Activated CD4-positive, alpha-beta memory T cell treated with anti-CD3 and anti-CD28 coated beads for 36 hours (primary cell): ENCODE measurements around the gene GRM6. TPM values are rescaled to one million over a fixed set of nuclear protein-coding genes. Genes with fewer than 3 reads are reported as not detected.

ENCODE experiments used
- CTCF ChIA-PET: fragments of 350-600 bp; sonication (Branson Sonifier 250); formaldehyde crosslinking; loops from one replicate; lab custom pipeline; 2021; ENCODE audit warnings: antibody characterized with exemption, inconsistent platforms; lab: Charles Lee
- POLR2A ChIA-PET: fragments of 350-600 bp; sonication (Branson Sonifier 250); formaldehyde crosslinking; loops from one replicate; lab custom pipeline; 2021; ENCODE audit warnings: antibody characterized with exemption; lab: Charles Lee
- DNase-seq: peaks from one replicate; pipeline ENCODE4 v3.0.0-alpha.2; 2020
- H3K27ac Mint-ChIP-seq: one replicate; pipeline ENCODE4 v1.8.0; 2021; ENCODE audit warnings: mixed read lengths
- H3K27me3 Mint-ChIP-seq: one replicate; pipeline ENCODE4 v1.8.0; 2021; ENCODE audit warnings: mixed read lengths
- H3K36me3 Mint-ChIP-seq: one replicate; pipeline ENCODE4 v1.8.0; 2021; ENCODE audit warnings: mixed read lengths
- H3K4me1 Mint-ChIP-seq: one replicate; pipeline ENCODE4 v1.8.0; 2021; ENCODE audit warnings: low read depth, mixed read lengths
- H3K4me3 Mint-ChIP-seq: one replicate; pipeline ENCODE4 v1.8.0; 2021; ENCODE audit warnings: mild to moderate bottlenecking, mixed read lengths
- H3K9me3 Mint-ChIP-seq: one replicate; pipeline ENCODE4 v1.8.0; 2021; ENCODE audit warnings: mixed read lengths
- intact Hi-C: fragments of 100-400 bp; cut with micrococcal nuclease; formaldehyde crosslinking; loops from one replicate; pipeline ENCODE4 v1.15.1; 2023
- total RNA-seq, 2 experiments: library from RNA; stranded (reverse); gene quantifications; one replicate each; pipeline ENCODE4 v1.2.3, GENCODE V29; 2021

GRM6 gene
- total RNA-seq: not detected

DNA sequence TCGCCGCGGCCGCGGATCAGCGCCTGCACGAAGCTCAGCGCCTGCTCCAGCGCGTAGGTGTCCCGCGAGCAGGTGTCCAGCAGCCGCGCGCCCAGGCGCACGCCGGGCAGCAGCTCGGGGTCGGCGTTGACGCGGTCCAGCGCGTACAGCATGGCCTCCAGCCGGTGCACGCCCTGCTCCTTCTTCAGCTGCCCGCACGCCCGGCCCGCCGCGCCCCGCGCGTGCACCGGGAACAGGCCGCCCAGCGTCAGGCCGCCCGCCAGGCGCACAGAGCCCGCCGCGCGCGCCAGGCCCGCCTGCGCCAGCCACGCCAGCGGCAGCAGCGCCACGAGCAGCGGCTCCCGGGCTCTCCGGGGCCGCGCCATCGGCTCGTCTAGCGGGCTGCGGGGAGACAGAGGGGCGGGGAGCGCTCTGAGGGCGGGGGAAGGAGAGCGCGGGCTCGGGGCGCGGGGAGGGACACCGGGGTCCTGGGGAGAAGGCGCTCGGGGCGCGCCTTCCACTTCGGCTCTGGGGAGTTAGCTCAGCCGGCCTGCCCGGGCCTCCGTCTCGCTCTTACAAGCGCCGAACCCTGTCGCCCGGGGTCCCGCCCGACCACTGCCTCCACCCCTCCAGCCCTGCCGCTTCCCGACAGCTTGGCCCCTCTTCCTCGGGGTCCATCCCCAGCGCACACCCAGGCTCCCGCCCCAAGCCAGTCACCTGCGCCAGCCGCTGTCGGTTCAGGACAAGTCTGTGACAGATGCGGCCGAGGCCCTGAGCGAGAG is at the start of gene GRM6:
TSS of gene GRM6 (minus strand) at position 741 of the 761 bp plus-strand sequence. CDS start at position 365, 376 bp downstream.
- intact Hi-C loops: no loop called here
- peaks cover 3% of the 10 kb centered on the region for H3K4me1 Mint-ChIP-seq
- CTCF ChIA-PET: no interaction called here
- H3K27me3 Mint-ChIP-seq: peaks cover 34% of the 10 kb centered on the region
- POLR2A ChIA-PET: no interaction called here
- H3K4me3 Mint-ChIP-seq: no peak within 1 kb of the TSS
- DNase-seq: no peak
- H3K27ac Mint-ChIP-seq: no peak within 1 kb of the TSS
- H3K9me3 Mint-ChIP-seq: peaks cover 5% of the 10 kb centered on the region
- no peaks in the 10 kb centered on the region for H3K36me3 Mint-ChIP-seq

DNA sequence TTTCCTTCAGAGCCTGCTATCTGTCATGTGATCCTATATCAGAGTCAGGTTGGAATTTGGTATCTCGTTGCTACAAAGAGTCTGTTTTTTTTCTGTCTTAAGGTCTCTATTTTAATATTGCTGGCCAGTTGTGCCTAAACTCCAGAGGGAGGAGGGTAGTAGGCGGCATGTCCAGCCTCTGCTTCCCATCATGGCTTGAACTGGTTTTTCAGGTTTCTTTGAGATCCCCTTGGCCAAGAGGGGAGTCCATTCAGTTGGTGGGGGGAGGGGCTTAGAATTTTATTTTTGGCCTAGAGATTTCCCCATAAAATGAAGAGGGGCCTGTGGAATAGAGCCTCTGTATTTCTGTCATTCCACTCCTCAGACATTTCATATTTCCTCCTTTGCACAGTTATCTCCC is 49.6 kb upstream of the GRM6 start:
- no peak for DNase-seq
- H3K4me1 Mint-ChIP-seq: no peaks in the 10 kb centered on the region
- H3K9me3 Mint-ChIP-seq: peaks cover 45% of the 10 kb centered on the region
- ChIA-PET CTCF (no interaction called here), POLR2A (no interaction called here)
- no peak overlapping the region for H3K27ac Mint-ChIP-seq
- peaks cover 11% of the 10 kb centered on the region for H3K36me3 Mint-ChIP-seq
- H3K4me3 Mint-ChIP-seq: no peak overlapping the region
- intact Hi-C loops: no loop called here
- peaks cover 2% of the 10 kb centered on the region for H3K27me3 Mint-ChIP-seq

DNA sequence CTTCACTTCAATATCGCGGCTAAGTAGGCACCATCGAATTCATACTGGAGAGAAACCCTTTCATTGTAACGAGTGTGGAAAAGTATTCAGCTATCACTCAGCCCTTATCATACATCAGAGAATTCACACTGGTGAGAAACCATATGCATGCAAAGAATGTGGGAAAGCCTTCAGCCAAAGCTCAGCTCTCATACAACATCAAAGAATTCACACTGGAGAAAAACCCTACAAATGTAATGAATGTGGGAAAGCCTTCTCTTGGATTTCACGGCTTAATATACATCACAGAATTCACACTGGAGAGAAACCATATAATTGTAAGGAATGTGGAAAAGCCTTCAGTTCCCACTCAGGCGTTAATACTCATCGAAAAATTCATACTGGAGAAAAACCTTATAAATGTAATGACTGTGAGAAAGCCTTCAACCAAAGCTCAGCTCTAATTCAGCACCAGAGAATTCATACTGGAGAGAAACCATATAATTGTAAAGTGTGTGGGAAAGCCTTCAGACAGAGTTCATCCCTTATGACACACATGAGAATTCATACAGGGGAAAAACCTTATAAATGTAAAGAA is 38.0 kb upstream of the GRM6 start:
- no peaks in the 10 kb centered on the region for H3K4me1 Mint-ChIP-seq
- ChIA-PET POLR2A (no interaction called here), CTCF (no interaction called here)
- H3K27ac Mint-ChIP-seq: no peak overlapping the region
- H3K9me3 Mint-ChIP-seq: peaks cover 95% of the 10 kb centered on the region
- H3K36me3 Mint-ChIP-seq: peaks cover 84% of the 10 kb centered on the region
- intact Hi-C loops: no loop called here
- DNase-seq: no peak
- H3K4me3 Mint-ChIP-seq: no peak overlapping the region
- H3K27me3 Mint-ChIP-seq: no peaks in the 10 kb centered on the region

DNA sequence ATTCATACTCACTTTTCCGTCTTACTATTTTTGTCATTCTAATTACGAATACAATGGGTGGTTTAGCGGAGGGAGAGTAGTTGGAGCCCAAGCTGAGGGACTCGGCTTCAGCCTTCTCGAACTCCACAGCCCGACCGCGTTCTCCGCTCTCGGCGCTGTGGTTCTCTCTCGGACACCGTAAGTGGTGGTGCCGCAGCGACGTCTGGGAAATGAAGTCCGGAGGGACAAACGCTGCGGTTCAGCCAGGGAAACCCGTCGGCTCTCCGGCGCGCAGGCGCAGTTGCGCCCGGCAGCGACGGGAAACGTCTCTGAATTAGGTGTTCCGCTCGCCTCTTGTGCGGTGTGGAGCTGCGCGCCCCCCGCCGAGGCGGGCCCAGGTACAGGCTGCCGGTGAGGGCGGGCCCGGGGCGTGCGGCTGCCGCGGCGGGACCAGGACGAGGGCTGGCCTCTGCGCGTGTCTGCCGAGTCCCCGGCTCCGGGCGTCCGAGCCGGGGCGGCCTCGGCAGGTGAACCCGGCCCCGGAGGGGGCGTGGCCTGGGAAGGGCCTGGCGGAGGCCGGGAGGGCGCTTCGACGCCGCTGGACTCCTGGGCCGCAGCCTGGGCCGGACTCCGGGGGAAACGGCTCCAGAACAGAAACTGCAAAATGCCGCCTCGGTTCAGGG is 28.5 kb upstream of the GRM6 start, which contains the start of gene ZNF879:
TSS of gene ZNF879 (plus strand) at position 277 of the 662 bp plus-strand sequence. CDS start 1,201 bp downstream, outside the sequence.
- H3K36me3 Mint-ChIP-seq: peaks cover 36% of the 10 kb centered on the region
- peak within 1 kb of the TSS; percentile 83 for H3K27ac Mint-ChIP-seq
- H3K4me3 Mint-ChIP-seq: peak within 1 kb of the TSS; percentile 96
- ChIA-PET CTCF (no interaction called here), POLR2A (interaction anchor here (1.7 kb wide), 1 partner anchor 164 kb away, joined by 4 read pairs; the partner anchor contains the start of gene ZNF354B)
- intact Hi-C loops: loop anchor here (1.0 kb wide), 4 partner anchors 37 to 293 kb away; partner anchors contain the start of genes ZNF354A, ZNF354B and ZNF354C
- peaks cover 23% of the 10 kb centered on the region for H3K9me3 Mint-ChIP-seq
- peaks cover 1% of the 10 kb centered on the region for H3K27me3 Mint-ChIP-seq
- DNase-seq: peak; percentile 96
- H3K4me1 Mint-ChIP-seq: peaks cover 7% of the 10 kb centered on the region

DNA sequence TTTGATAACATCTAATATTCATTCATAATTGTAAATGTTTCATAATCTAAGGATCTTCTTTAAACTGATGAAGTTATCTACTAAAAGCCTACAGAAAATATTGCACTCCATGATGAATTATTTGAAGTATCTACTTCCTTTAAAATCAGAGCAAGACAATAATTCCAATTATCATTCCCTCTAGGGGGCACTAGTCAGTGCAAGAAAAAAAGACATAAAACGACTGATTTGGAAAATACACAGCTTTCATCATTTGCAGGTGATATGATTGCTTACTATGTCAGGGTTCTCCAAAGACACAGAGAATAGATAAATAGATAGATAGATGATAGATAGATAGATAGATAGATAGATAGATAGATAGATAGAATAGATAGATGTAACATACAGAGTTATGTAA is 13.5 kb upstream of the GRM6 start:
- H3K36me3 Mint-ChIP-seq: no peaks in the 10 kb centered on the region
- no peak overlapping the region for H3K4me3 Mint-ChIP-seq
- H3K27ac Mint-ChIP-seq: no peak overlapping the region
- ChIA-PET CTCF (interaction anchor here (0.7 to 1.0 kb wide), 2 partner anchors 28 to 486 kb away, joined by 3 read pairs; no protein-coding TSS in a partner anchor), POLR2A (no interaction called here)
- intact Hi-C loops: no loop called here
- H3K27me3 Mint-ChIP-seq: peaks cover 13% of the 10 kb centered on the region
- no peak for DNase-seq
- no peaks in the 10 kb centered on the region for H3K4me1 Mint-ChIP-seq
- H3K9me3 Mint-ChIP-seq: peaks cover 44% of the 10 kb centered on the region

DNA sequence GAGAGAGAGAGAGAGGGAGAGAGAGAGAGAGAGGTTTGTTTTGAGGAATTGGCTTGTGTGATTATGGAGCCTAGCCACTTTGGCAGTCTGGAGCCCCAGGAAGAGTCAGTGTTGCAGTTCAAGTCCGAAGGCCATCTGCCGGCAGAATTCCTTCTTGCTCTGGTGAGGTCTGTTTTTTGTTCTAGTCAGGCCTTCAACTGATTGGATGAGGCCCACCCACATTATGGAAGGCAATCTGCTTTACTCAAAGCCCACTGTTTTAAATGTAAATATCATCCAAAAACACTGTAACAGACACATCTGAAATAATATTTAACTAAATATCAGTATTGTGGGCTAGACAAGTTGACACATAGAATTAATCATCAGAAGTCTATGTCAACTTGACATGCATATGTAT is 11.4 kb upstream of the GRM6 start:
- Mint-ChIP-seq H3K4me3 (no peak overlapping the region), H3K9me3 (peaks cover 32% of the 10 kb centered on the region), H3K4me1 (no peaks in the 10 kb centered on the region), H3K36me3 (no peaks in the 10 kb centered on the region), H3K27ac (no peak overlapping the region), H3K27me3 (peaks cover 20% of the 10 kb centered on the region)
- intact Hi-C loops: no loop called here
- DNase-seq: no peak
- ChIA-PET CTCF (no interaction called here), POLR2A (no interaction called here)

DNA sequence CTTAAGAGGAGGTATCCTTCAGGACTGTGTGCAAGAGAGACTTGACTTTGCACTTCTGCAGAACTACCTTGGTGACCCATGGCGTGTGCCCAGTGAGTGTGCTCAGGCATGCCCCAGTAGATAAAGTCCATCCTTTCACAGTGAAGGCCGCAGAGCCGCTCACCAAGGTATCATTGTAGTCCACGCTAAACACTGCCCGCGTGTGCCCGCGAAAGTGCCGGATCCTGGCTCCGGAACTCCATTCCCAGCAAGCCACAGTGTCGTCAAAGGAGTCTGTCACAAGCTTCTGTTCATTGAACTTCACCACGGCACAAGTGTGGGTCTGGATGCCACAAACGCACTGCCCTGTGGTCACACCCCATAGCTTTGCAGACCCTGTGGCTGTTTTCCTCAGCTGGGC is 3.3 kb upstream of the GRM6 start:
- H3K36me3 Mint-ChIP-seq: no peaks in the 10 kb centered on the region
- DNase-seq: no peak
- H3K4me1 Mint-ChIP-seq: peaks cover 3% of the 10 kb centered on the region
- no peaks in the 10 kb centered on the region for H3K9me3 Mint-ChIP-seq
- intact Hi-C loops: no loop called here
- ChIA-PET CTCF (no interaction called here), POLR2A (no interaction called here)
- no peak overlapping the region for H3K27ac Mint-ChIP-seq
- H3K27me3 Mint-ChIP-seq: peaks cover 34% of the 10 kb centered on the region
- H3K4me3 Mint-ChIP-seq: no peak overlapping the region

DNA sequence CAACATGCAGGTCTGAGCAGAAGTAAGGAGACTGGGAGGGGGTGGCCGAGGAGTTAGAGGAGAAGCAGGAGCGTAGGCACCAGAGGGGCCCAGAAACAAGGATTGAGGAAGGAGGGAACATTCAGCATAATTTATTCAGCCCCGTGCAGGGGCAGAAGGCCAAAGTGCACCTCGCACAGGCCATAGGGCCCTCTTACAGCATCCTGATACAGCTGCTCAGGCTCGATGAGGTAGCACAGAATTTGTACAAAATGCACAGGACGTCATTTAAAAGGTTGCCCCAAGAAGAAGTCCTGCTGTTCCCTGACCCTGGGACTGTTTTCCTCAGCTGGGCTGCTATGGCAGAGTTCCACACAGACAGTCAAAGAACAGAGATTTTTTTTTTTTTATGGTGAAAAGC is 2.1 kb upstream of the GRM6 start:
- DNase-seq: no peak
- ChIA-PET CTCF (no interaction called here), POLR2A (no interaction called here)
- Mint-ChIP-seq H3K27me3 (peaks cover 37% of the 10 kb centered on the region), H3K4me1 (peaks cover 3% of the 10 kb centered on the region), H3K9me3 (no peaks in the 10 kb centered on the region), H3K4me3 (no peak overlapping the region), H3K36me3 (no peaks in the 10 kb centered on the region), H3K27ac (no peak overlapping the region)
- intact Hi-C loops: no loop called here

DNA sequence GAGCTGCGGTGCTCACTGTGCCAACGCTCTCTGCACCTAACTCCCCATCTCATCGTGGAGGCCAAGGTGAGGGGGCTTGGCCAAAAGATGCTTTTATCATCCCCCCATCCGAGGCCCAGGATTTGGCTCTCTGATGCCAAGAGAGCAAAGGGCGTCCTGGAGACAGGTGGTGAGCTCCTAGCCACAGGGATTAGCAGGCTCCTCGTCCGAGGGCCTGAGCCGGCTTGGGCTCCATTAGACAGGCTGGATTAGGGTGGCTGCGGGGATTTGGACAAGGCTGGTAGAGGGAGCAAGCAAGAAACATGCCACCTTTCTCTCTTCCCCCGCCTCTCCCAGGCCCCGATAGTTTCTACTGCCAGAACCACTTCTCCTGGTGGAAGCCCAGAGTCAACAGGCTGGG is 1.0 kb upstream of the GRM6 start:
- Mint-ChIP-seq H3K27me3 (peaks cover 37% of the 10 kb centered on the region), H3K36me3 (no peaks in the 10 kb centered on the region), H3K9me3 (no peaks in the 10 kb centered on the region), H3K4me3 (no peak overlapping the region), H3K27ac (no peak overlapping the region), H3K4me1 (peaks cover 3% of the 10 kb centered on the region)
- POLR2A ChIA-PET: no interaction called here
- no peak for DNase-seq
- intact Hi-C loops: no loop called here
- CTCF ChIA-PET: no interaction called here

DNA sequence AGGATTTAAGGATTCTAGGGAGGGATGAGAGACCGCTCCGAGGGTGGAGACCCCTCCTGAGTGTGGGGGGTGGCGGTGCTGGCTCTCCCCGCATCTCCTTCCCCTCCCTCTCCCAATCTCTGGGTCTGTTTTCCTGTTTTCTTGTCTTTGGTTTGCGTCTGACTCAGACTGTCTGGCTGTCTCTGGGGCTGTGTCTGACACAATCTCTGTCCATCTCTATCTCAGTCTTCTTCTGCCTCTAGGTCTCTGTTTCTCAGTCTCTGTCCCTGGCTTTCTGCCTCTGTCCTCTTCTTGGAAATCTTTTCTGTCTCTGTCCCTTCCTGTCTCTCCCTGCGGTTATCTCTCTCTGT is 196 bp upstream of the GRM6 start:
- no peak overlapping the region for H3K27ac Mint-ChIP-seq
- peaks cover 3% of the 10 kb centered on the region for H3K4me1 Mint-ChIP-seq
- CTCF ChIA-PET: no interaction called here
- POLR2A ChIA-PET: no interaction called here
- H3K9me3 Mint-ChIP-seq: peaks cover under 1% of the 10 kb centered on the region
- no peak overlapping the region for H3K4me3 Mint-ChIP-seq
- intact Hi-C loops: no loop called here
- DNase-seq: no peak
- H3K36me3 Mint-ChIP-seq: no peaks in the 10 kb centered on the region
- peaks cover 35% of the 10 kb centered on the region for H3K27me3 Mint-ChIP-seq

DNA sequence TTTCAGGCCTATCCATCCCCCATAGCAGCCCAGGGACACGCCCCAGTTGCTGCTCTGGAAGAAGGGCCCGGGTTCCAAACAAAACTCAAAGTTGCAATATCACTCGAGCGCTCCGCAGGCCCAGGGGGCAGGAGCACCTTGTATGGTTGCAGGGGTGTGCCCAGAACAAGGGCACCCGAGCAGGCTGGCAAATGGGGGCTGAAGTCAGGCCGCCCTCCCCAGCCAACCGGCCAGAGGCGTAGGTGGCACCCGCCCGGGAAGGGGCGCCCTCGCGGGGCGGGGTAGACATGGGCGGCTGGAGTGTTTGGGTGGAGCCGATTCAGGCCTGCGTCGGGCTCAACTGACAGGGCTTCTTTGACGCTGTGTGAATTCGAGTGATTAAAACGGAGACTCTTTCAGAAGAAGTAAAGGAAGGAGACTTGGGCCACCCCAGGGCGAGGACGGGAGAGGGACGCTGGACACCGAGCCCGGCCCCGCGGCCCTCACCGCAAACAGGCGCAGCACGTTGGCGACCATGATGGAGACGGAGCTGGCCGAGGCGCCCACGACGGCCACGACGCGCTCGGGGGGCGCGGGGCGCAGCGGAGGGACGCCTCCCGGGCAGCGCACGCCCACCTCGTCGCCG is 1.1 kb downstream of the GRM6 start:
- Mint-ChIP-seq H3K36me3 (no peaks in the 10 kb centered on the region), H3K4me3 (no peak overlapping the region), H3K27me3 (peaks cover 34% of the 10 kb centered on the region), H3K9me3 (peaks cover 11% of the 10 kb centered on the region), H3K27ac (no peak overlapping the region), H3K4me1 (peaks cover 3% of the 10 kb centered on the region)
- CTCF ChIA-PET: no interaction called here
- POLR2A ChIA-PET: no interaction called here
- intact Hi-C loops: no loop called here
- no peak for DNase-seq

DNA sequence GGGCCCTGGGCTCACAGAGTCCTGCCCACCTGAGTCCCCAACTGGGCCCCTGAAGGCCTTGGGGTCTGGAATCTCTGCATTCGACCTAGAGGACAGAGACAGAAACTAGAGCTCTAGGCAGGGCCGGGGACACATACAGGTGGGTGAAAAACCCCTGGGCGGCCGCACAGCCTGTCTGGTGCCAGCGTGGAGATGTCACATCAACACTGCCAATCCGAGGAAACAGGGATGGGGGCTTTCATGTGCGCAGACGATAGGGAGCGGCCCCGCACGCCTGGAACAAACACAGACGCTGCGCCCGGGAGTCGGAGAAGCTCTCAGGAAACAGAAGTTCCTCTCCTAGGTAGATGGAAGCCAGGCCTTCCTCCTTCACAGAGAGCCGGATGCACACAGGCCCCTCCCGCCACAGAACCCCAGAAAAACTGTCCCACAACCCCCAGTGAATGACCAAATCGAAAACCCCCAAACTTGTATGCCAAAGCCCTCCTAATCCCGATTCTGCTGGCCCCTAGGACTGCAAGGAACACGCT is 1.8 kb downstream of the GRM6 start:
- H3K36me3 Mint-ChIP-seq: no peaks in the 10 kb centered on the region
- ChIA-PET POLR2A (no interaction called here), CTCF (no interaction called here)
- H3K4me3 Mint-ChIP-seq: no peak overlapping the region
- H3K27me3 Mint-ChIP-seq: peaks cover 34% of the 10 kb centered on the region
- peaks cover 3% of the 10 kb centered on the region for H3K4me1 Mint-ChIP-seq
- intact Hi-C loops: no loop called here
- peaks cover 11% of the 10 kb centered on the region for H3K9me3 Mint-ChIP-seq
- DNase-seq: no peak
- H3K27ac Mint-ChIP-seq: no peak overlapping the region
